K562 (cell line): ENCODE data around the gene YJU2. TPM values are rescaled to one million over a fixed set of nuclear protein-coding genes. Genes with fewer than 3 reads are reported as not detected.

Experiments used
- ATAC-seq: fragments of 200-7000 bp; cut with Tn5 transposase; 3 replicates; pipeline ENCODE4 v1.9.1; 2020; ENCODE audit warnings: moderate library complexity
- BruUV-seq: library from RNA; stranded (reverse); fragments of 400-500 nt; replicated peaks from 2 replicates; lab custom pipeline; 2021; lab: Mats Ljungman, UMichigan
- CTCF ChIA-PET: fragments of 300-600 bp; formaldehyde crosslinking; extraction: SDS; loops from one replicate; lab custom pipeline; 2021; ENCODE audit warnings: low intra/inter-chr PET ratio; lab: Yijun Ruan, JAX
- POLR2A ChIA-PET: fragments of 300-600, 350-650 bp; sonication (Branson Sonifier 250); formaldehyde crosslinking; extraction: SDS; loops from one replicate; lab custom pipeline; 2021; ENCODE audit warnings: antibody characterized with exemption, inconsistent platforms; lab: Yijun Ruan, JAX
- DNase-seq, 4 experiments: peaks; one replicate each; pipeline versions ENCODE4 v3.0.0 to v3.0.0-alpha.2; 2011 to 2018; ENCODE audit warnings: low spot score in 3 of 4, mixed read lengths in 3 of 4; ENCODE audit errors: extremely low read depth in 1 of 4
- FAIRE-seq: peaks from 2 replicates; lab custom pipeline; 2011; peaks lifted over from hg19 to GRCh38; lab: Jason Lieb, UNC
- H2AFZ ChIP-seq: 2 replicates; pipeline ENCODE4 v1.6.0; 2011; ENCODE audit warnings: low read depth, low read length, control low read depth, inconsistent platforms
- H3K27ac ChIP-seq: fragments of 200-600 bp; 3 replicates; pipeline ENCODE4 v1.8.0; 2011; ENCODE audit warnings: low read depth, mild to moderate bottlenecking, control low read depth, inconsistent platforms, low read length, moderate library complexity, mixed read lengths; ENCODE audit errors: extremely low read depth
- H3K27me3 ChIP-seq, 2 experiments: fragments of 300-600 bp in 1 of 2; 2 replicates in 1 of 2; 3 replicates in 1 of 2; pipeline versions ENCODE4 v1.6.0 to v1.8.0; 2011; ENCODE audit warnings: inconsistent platforms in 2 of 2, low read length in 2 of 2, mild to moderate bottlenecking in 1 of 2, mixed read lengths in 1 of 2, moderate library complexity in 1 of 2; ENCODE audit not compliant: control insufficient read depth in 2 of 2, insufficient read depth in 2 of 2
- H3K36me3 ChIP-seq: fragments of 300-600 bp; 3 replicates; pipeline ENCODE4 v1.8.0; 2011; ENCODE audit warnings: mild to moderate bottlenecking, low read length, inconsistent platforms; ENCODE audit not compliant: control insufficient read depth, insufficient read depth
- H3K4me1 ChIP-seq, 2 experiments: fragments of 200-600 bp in 1 of 2; replicated peaks in 1 of 2; 2 replicates in 1 of 2; 3 replicates in 1 of 2; pipeline versions ENCODE4 v1.5.1 to v1.8.0; 2011; ENCODE audit warnings: inconsistent platforms in 2 of 2, low read length in 2 of 2, mild to moderate bottlenecking in 1 of 2, mixed read lengths in 1 of 2, moderate library complexity in 1 of 2; ENCODE audit not compliant: control insufficient read depth in 2 of 2, insufficient read depth in 2 of 2
- H3K4me2 ChIP-seq: 2 replicates; pipeline ENCODE4 v1.6.1; 2011; ENCODE audit warnings: low read length, control low read depth, inconsistent platforms, mixed read lengths; ENCODE audit not compliant: insufficient read depth
- H3K4me3 ChIP-seq: fragments of 200-600 bp; sonication (generic), shearing (Covaris generic); 2 replicates; pipeline ENCODE4 v1.5.1; 2016; ENCODE audit warnings: control low read depth, inconsistent platforms
- H3K79me2 ChIP-seq: fragments of 200-600 bp; 3 replicates; pipeline ENCODE4 v1.8.0; 2011; ENCODE audit warnings: low read length, inconsistent platforms; ENCODE audit not compliant: control insufficient read depth, insufficient read depth
- H3K9ac ChIP-seq, 2 experiments: 2 replicates each; pipeline versions ENCODE4 v1.6.0 to v1.6.1; 2011; ENCODE audit warnings: low read depth in 2 of 2, low read length in 2 of 2, control low read depth in 1 of 2, inconsistent platforms in 1 of 2, mild to moderate bottlenecking in 1 of 2, mixed read lengths in 1 of 2; ENCODE audit not compliant: insufficient read depth in 1 of 2
- H3K9me1 ChIP-seq: one replicate; pipeline ENCODE4 v1.6.0; 2011; ENCODE audit warnings: inconsistent platforms, mild to moderate bottlenecking, low read length, moderate library complexity; ENCODE audit not compliant: control insufficient read depth, insufficient read depth
- H3K9me3 ChIP-seq: replicated peaks from 2 replicates; pipeline ENCODE4 v1.5.1; 2011; ENCODE audit warnings: low read depth, low read length, inconsistent platforms; ENCODE audit not compliant: control insufficient read depth, insufficient read depth
- H4K20me1 ChIP-seq: replicated peaks from 2 replicates; pipeline ENCODE4 v1.6.1; 2011; ENCODE audit warnings: low read length, inconsistent platforms, mixed read lengths; ENCODE audit not compliant: control insufficient read depth, insufficient read depth
- ADNP ChIP-seq: fragments of 200-800 bp; sonication (Bioruptor generic); IDR thresholded peaks from 2 replicates; pipeline ENCODE4 v1.6.1; 2016; ENCODE audit warnings: missing genetic modification characterization, missing compliant biosample characterization
- CTBP1 ChIP-seq: fragments of 450-650 bp; IDR thresholded peaks from 2 replicates; pipeline ENCODE4 v1.6.1; 2016; ENCODE audit warnings: borderline replicate concordance
- JUND ChIP-seq, 2 experiments: IDR thresholded peaks; 2 replicates in 1 of 2; 3 replicates in 1 of 2; pipeline ENCODE4 v1.6.1; 2011; ENCODE audit warnings: borderline replicate concordance in 2 of 2, low read depth in 2 of 2, low read length in 2 of 2, improper control_type of control experiment in 1 of 2, missing biosample characterization in 1 of 2, missing genetic modification characterization in 1 of 2, missing genetic modification reagents in 1 of 2
- RCOR1 ChIP-seq, 2 experiments: IDR thresholded peaks; 2 replicates each; pipeline ENCODE4 v1.6.1; 2012; ENCODE audit warnings: low read depth in 2 of 2, low read length in 2 of 2, borderline replicate concordance in 1 of 2, improper control_type of control experiment in 1 of 2
- SIRT6 ChIP-seq: IDR thresholded peaks from one replicate; pipeline ENCODE4 v1.6.1; 2012; ENCODE audit warnings: low read depth, mild to moderate bottlenecking, control low read depth, inconsistent platforms, low read length, moderate library complexity
- SMARCA4 ChIP-seq: fragments of 450-650 bp; IDR thresholded peaks from 2 replicates; pipeline ENCODE4 v1.6.1; 2016
- ZBTB8A ChIP-seq: fragments of 450-650 bp; IDR thresholded peaks from 2 replicates; pipeline ENCODE4 v1.6.1; 2018; ENCODE audit warnings: mild to moderate bottlenecking, moderate library complexity; ENCODE audit not compliant: partially characterized antibody
- ZC3H11A ChIP-seq: IDR thresholded peaks from 2 replicates; pipeline ENCODE4 v1.6.1; 2012; ENCODE audit warnings: low read depth, low read length, improper control_type of control experiment
- ZEB2 ChIP-seq: fragments of 450-650 bp; IDR thresholded peaks from 2 replicates; pipeline ENCODE4 v1.6.1; 2016
- ZNF507 ChIP-seq: conservative IDR thresholded peaks from 2 replicates; pipeline ENCODE4 v1.6.1; 2017; ENCODE audit warnings: missing genetic modification characterization, missing compliant biosample characterization
- WGBS: fragments of 100-300 bp; shearing (Covaris generic); methylation state at CpG from one replicate; pipeline ENCODE4 v1.1.6; 2016; ENCODE audit warnings: low coverage, mixed read lengths; ENCODE audit not compliant: insufficient coverage; ENCODE audit errors: missing lambda C conversion rate; 5-methylcytosine and 5-hydroxymethylcytosine counted together
- in situ Hi-C: fragments of 300-500 bp; cut with MboI; formaldehyde crosslinking; loops from 4 replicates; pipeline ENCODE4 v1.15.0; 2018; ENCODE audit warnings: inconsistent platforms, mixed read lengths
- intact Hi-C: fragments of 100-400 bp; cut with micrococcal nuclease; formaldehyde crosslinking; loops from 2 replicates; pipeline ENCODE4 v1.14.2; 2022
- polyA plus RNA-seq, 8 experiments: library from polyadenylated mRNA; depleted of rRNA in 4 of 8; stranded (reverse) in 5 of 8; unstranded in 3 of 8; fragments of >200 nt; fragmentation: Nextera tagmentation in 2 of 8; fragmentation: Illumina TruSeq in 1 of 8; extraction: Ambion mirVana in 2 of 8; extraction: Trizol in 1 of 8; gene quantifications; 2 replicates each; pipeline versions ENCODE4 v1.2.1 to v1.2.3, GENCODE V29; 2011 to 2014; ENCODE audit warnings: inconsistent platforms in 1 of 8, missing spikeins in 1 of 8
- total RNA-seq, 7 experiments: library from RNA; depleted of rRNA in 6 of 7; stranded (reverse); fragments of >200 nt in 6 of 7; fragmentation: Illumina TruSeq in 2 of 7; extraction: Trizol in 2 of 7; gene quantifications; 2 replicates each; pipeline versions ENCODE4 v1.2.1 to v1.2.3, GENCODE V29; 2011 to 2021; ENCODE audit warnings: low replicate concordance in 1 of 7
- TF ChIP-seq, protein P1 (sequence below): fragments of 450-650 bp; IDR thresholded peaks from 2 replicates; pipeline ENCODE4 v1.7.0; 2016; ENCODE audit warnings: borderline replicate concordance
- TF ChIP-seq, protein P2 (sequence below): sonication (generic); formaldehyde crosslinking; IDR thresholded peaks from 2 replicates; pipeline ENCODE4 v1.8.0; 2022; ENCODE audit warnings: missing genetic modification reagents, mild to moderate bottlenecking, moderate library complexity, borderline replicate concordance
- TF ChIP-seq, protein P3 (sequence below): sonication (generic); formaldehyde crosslinking; IDR thresholded peaks from 2 replicates; pipeline ENCODE4 v1.8.1; 2023; ENCODE audit warnings: mild to moderate bottlenecking, missing genetic modification reagents
- TF ChIP-seq, protein P4 (sequence below), 2 experiments: fragments of 450-650 bp in 1 of 2; sonication (generic) in 1 of 2; formaldehyde crosslinking in 1 of 2; IDR thresholded peaks in 1 of 2; conservative IDR thresholded peaks in 1 of 2; 2 replicates each; pipeline versions ENCODE4 v1.6.1 to v1.8.1; 2016 to 2023; ENCODE audit warnings: mild to moderate bottlenecking in 2 of 2, moderate library complexity in 2 of 2, inconsistent platforms in 1 of 2, missing genetic modification reagents in 1 of 2

YJU2 gene
- total and polyA plus RNA-seq, 9 of the 15 experiments (the other 6 are each of a cell fraction or from before 2014, with no cell fraction given), result 0.41 to 34.9 (median 19.3) TPM

DNA sequence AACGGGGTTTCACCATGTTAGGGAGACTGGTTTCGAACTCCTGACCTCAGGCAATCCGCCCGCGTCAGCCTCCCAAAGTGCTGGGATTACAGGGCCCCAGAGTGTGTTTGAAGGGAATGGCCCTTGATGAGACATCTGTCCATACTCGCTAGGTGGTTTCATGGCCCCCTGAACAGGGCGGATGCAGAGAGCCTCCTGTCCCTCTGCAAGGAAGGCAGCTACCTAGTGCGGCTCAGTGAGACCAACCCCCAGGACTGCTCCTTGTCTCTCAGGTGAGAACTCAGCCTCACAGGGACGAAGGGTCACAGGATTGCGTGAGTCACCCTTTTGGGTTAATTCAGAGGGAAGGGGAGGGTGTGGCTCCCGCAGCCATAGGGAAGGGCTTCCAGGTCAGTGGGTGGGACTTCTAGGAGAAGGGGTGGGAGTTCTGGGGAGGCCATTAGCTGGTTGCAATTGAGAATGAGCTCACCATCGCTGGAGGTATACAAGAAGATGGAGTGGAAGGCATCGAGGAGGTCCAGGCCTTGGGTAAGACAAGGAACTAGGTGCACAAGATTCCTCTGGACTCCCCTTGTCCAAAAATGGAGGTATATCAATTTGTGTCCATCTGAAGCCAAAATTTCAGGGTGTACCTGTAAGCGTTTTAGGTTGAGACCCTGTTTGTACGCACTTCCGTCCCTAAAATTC is 41.4 kb downstream of the YJU2 start:
- Histone ChIP-seq H3K36me3 (no peaks in the 10 kb centered on the region), H3K4me3 (no peak overlapping the region)
- WGBS, result 34% methylated on average over 16 of the region's 16 CpGs
- TF ChIP-seq, protein P1, sequence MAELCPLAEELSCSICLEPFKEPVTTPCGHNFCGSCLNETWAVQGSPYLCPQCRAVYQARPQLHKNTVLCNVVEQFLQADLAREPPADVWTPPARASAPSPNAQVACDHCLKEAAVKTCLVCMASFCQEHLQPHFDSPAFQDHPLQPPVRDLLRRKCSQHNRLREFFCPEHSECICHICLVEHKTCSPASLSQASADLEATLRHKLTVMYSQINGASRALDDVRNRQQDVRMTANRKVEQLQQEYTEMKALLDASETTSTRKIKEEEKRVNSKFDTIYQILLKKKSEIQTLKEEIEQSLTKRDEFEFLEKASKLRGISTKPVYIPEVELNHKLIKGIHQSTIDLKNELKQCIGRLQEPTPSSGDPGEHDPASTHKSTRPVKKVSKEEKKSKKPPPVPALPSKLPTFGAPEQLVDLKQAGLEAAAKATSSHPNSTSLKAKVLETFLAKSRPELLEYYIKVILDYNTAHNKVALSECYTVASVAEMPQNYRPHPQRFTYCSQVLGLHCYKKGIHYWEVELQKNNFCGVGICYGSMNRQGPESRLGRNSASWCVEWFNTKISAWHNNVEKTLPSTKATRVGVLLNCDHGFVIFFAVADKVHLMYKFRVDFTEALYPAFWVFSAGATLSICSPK, result no peak
- TF ChIP-seq, protein P2, sequence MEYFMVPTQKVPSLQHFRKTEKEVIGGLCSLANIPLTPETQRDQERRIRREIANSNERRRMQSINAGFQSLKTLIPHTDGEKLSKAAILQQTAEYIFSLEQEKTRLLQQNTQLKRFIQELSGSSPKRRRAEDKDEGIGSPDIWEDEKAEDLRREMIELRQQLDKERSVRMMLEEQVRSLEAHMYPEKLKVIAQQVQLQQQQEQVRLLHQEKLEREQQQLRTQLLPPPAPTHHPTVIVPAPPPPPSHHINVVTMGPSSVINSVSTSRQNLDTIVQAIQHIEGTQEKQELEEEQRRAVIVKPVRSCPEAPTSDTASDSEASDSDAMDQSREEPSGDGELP (CRISPR knock-in tag), result 0 out of 2 replicates have a peak, but pooled peaks have one; percentile 27
- peak; percentile 49; the same call in 1 of the 2 replicates for TF ChIP-seq CTBP1
- TF ChIP-seq SMARCA4, result peak; percentile 38; the same call in 1 of the 2 replicates
- peak in 1 of 2 experiments; percentile 73; a peak in 1 of 4 replicates for TF ChIP-seq RCOR1 (IDR thresholded peaks at IDR 0.05; ENCODE audit: borderline replicate concordance in 1 of 2, low read depth in 2 of 2, low read length in 2 of 2)
- TF ChIP-seq, protein P3, sequence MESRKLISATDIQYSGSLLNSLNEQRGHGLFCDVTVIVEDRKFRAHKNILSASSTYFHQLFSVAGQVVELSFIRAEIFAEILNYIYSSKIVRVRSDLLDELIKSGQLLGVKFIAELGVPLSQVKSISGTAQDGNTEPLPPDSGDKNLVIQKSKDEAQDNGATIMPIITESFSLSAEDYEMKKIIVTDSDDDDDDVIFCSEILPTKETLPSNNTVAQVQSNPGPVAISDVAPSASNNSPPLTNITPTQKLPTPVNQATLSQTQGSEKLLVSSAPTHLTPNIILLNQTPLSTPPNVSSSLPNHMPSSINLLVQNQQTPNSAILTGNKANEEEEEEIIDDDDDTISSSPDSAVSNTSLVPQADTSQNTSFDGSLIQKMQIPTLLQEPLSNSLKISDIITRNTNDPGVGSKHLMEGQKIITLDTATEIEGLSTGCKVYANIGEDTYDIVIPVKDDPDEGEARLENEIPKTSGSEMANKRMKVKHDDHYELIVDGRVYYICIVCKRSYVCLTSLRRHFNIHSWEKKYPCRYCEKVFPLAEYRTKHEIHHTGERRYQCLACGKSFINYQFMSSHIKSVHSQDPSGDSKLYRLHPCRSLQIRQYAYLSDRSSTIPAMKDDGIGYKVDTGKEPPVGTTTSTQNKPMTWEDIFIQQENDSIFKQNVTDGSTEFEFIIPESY (CRISPR knock-in tag), result peak; percentile 56; the same call in 1 of the 2 replicates
- TF ChIP-seq ZNF507, result no peak
- peak; percentile 37; the same call in 1 of the 2 replicates for TF ChIP-seq ZEB2
- no peak for TF ChIP-seq SIRT6
- no peak for TF ChIP-seq ZBTB8A
- TF ChIP-seq ADNP, result peak; percentile 46
- no peak for TF ChIP-seq ZC3H11A
- TF ChIP-seq, protein P4, sequence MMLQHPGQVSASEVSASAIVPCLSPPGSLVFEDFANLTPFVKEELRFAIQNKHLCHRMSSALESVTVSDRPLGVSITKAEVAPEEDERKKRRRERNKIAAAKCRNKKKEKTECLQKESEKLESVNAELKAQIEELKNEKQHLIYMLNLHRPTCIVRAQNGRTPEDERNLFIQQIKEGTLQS (IDR thresholded peaks at IDR 0.05), result peak; percentile 92
- TF ChIP-seq, protein P4 (CRISPR knock-in tag; conservative IDR thresholded peaks at IDR 0.05), result 0 out of 2 replicates have a peak, but pooled peaks have one; percentile 50
- peak; percentile 95 for TF ChIP-seq JUND (IDR thresholded peaks at IDR 0.05; ENCODE audit: borderline replicate concordance, low read depth, low read length)
- TF ChIP-seq JUND (tag; IDR thresholded peaks at IDR 0.05; ENCODE audit: borderline replicate concordance, low read depth, low read length), result peak; percentile 87; the same call in 2 of the 3 replicates

More for the DNA sequence above, 41.4 kb downstream of the YJU2 start:
- CTCF ChIA-PET, result no interaction called here
- no TSS peak for BruUV-seq
- Histone ChIP-seq H3K27me3 (peaks cover 0 to under 1% of the 10 kb centered on the region in 2 experiments; a peak in 2 of 5 replicates), H4K20me1 (no peaks in the 10 kb centered on the region), H3K9ac (peak overlapping the region in 1 of 2 experiments; percentile 70; a peak in 1 of 4 replicates), H3K4me2 (peak overlapping the region; percentile 29; the same call in 1 of the 2 replicates), H3K4me1 (peaks cover 11 to 25% of the 10 kb centered on the region in 2 experiments; a peak in 4 of 5 replicates), H3K27ac (no peak overlapping the region; the same call in 2 of the 3 replicates), H3K9me3 (no peaks in the 10 kb centered on the region), H3K9me1 (no peaks in the 10 kb centered on the region), H2AFZ (peak overlapping the region; percentile 66), H3K79me2 (no peaks in the 10 kb centered on the region)
- intact Hi-C loops (no loop called here), in situ Hi-C loops (no loop called here)
- peak; percentile 78 for ATAC-seq
- POLR2A ChIA-PET, result interaction anchor here (0.6 to 1.1 kb wide), 5 partner anchors 11 to 106 kb away, joined by 3 read pairs; partner anchors contain the start of gene TMIGD2
- peak; percentile 94 for FAIRE-seq
- DNase-seq, result peak; percentile 66 to 80 (median 76)
